ENCODE data around the gene FAM83B.
"Not testable (repeated sequence)": the region's sequence is repeated elsewhere in the genome, so short reads cannot be mapped to it uniquely, and the experiment has no call there.

Gene FAM83B

DNA sequence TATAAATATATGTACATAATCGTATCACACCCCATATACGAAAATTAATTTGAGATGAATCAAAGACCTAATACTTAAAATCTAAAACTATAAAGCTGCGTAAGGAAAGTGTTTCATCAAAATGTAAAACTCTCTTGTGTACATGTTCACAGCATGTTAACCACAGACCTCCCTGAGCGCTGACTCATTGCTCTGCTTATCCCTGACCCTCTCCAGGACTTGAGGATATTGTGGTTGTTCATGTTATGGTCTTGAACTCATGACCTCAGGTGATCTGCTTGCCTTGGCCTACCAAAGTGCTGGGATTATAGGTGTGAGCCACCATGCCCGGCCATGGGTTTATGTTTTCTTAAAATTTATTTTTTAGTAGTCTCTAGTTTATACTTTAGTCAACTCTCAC is 14.2 kb downstream of the FAM83B start:
- no peak for DNase-seq

DNA sequence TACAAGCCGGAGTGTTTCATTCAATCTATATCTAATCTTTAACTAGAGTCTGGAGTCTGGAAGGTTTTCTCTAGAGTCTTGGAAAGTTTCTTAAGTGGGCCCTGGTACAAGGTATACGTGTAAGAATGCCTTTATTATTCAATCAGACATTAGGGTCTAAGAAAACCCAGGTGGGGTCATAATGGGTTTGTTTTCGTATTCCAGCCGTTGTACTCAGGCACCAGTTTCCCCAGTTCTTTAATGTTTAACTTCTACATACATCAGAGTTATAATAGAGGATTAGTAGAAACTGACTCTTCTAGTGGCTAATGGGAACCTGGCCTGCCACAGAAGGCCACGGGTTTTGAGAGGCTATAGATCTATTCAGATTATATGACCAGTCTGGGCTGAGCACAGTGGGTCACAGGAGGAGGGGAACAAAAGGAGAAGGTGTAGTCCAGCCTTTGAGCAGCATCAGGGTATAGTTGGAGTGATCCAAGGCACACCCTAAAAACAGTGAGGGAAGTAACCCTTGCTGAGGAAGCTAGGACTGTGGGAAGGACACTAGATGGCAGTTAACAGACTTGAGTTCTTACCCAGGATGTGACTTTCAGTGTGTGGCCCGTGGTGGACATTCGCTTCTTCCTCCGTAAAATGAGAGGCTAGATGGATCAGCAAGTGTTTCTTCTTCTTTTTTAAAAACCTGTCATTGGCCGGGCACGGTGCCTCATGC is 15.5 kb downstream of the FAM83B start:
- no peak for DNase-seq

DNA sequence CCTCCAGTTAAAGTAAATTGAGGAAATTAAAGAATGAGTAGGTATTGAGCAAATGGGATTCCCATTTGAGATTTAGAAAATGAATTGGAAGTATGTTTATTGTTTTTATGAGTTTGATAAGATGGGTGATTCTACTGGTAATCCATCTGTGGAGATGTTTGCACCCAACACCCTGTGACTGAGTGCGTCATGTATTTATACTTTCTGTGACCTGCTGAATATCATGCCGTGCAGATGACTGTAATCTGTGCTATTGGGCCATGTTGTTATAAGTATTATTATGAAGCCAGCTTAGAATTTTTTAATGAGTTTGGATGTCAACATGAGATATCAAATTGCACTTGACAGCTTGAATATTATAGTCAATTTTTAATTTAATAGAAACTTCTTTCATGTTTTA is 17.7 kb downstream of the FAM83B start:
- DNase-seq, result no peak

DNA sequence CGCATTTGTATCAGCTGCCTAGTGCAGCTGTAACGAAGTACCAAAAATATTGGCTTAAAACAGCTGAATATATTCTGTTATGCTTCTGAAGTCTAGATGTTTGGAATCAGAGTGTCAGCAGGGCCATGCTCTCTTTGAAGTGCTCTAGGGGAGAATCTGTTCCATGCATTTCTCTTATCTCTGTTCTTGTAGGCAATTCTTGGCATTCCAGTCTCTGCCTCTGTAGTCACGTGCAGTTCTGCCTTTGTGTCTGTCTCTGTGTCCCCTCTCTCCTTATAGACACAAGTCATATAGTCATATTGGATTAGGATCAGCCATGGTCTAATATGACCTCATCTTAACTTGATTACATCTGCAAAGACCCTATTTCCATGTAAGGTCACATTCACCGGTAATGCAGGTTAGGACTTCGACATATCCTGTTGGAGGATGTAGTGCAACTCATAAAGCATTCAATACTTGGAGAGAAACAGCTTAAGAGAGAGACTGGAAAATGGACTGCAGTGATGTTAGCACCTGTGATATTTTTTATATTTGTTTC is 18.6 kb downstream of the FAM83B start:
- no peak for DNase-seq

- DNase-seq, result no peak
Observed at GRCh38 chr6:54868556-54868955, 22.0 kb downstream of the FAM83B start.

- DNase-seq, result no peak
Observed at GRCh38 chr6:54873599-54873998, 27.0 kb downstream of the FAM83B start.

DNA sequence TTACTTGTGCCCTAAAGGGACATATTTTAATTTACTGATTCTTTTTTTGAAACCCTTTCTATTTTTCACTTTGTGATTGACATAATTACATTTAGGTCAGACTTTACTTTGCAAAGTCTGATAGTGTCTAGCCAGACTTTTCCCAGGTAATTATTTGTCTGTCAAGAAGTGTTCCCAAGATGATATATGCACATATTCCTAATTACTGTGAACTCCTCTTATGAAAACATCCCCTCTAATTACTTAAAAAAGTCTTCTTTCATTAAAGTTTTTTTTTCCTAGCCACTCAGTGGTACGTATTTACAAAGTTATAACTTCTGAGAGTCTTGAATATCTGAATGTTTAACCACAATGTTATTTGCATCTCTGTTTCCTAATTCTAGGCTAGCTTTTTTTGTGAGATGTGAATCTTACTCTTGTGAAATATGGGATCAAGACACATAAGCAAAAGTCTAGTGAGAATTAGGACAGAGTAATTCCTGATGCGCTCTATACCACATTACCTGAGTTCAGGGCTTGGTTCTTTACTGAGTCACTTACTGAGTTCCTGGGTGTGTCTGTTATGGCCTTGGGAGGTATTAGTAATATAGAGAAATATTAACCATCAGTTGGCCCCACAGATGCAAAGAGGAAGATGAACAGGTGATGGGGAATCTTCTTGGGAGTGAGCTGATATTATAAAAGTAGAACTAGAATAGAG is 27.9 kb downstream of the FAM83B start:
- DNase-seq, result no peak

- no peak for DNase-seq
Observed at GRCh38 chr6:54875539-54875938, 29.0 kb downstream of the FAM83B start.

DNA sequence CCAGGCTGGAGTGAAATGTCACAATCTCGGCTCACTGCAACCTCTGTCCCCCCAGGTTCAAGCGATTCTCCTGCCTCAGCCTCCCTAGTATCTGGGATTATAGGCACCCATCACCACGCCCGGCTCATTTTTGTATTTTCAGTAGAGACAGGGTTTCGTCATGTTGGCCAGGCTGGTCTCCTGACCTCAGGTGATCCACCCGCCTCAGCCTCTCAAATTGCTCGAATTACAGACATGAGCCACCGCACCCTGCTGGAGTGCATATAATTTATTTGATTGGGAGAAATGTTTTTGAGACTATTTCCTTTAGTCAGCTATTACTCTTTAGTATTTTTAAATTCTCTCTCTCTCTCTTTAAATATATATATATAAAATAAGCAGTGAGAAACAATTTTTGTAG is 29.8 kb downstream of the FAM83B start:
- DNase-seq, result no peak

DNA sequence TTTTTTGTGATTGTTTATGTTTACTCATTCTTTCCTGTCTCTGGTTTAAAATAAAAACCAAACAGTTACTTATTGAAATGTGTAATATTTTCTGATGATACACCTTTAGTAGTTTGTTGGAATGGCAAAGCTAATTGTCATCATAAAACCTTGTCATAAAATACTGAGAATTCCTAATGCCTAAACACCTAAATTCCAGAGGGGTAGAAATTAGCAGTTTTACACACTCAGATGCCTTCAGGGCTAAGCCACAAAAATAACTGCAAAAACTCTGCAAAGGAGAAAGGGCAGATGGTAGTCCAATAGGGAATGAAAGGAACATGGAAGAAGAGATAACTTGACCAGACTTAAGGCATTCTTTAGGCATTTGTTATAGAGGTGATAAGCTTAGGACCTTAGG is 30.3 kb downstream of the FAM83B start:
- no peak for DNase-seq

GRCh38 chr6:54877713-54878317 is 31.2 kb downstream of the FAM83B start:
- no peak for DNase-seq

- no peak for DNase-seq
Observed at GRCh38 chr6:54878718-54879117, 32.1 kb downstream of the FAM83B start.

- no peak for DNase-seq
Observed at GRCh38 chr6:54879188-54879985, 32.8 kb downstream of the FAM83B start.

- no peak for DNase-seq
Observed at GRCh38 chr6:54881067-54881730, 34.6 kb downstream of the FAM83B start.

DNA sequence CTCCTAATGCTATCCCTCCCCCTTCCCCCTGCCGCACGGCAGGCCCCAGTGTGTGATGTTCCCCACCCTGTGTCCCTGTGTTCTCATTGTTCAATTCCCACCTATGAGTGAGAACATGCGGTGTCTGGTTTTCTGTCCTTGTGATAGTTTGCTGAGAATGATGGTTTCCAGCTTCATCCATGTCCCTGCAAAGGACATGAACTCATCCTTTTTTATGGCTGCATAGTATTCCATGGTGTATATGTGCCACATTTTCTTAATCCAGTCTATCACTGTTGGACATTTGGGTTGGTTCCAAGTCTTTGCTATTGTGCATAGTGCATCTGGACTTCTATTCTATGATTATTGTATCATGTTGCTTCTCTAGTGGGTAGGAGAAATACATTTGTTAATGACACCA is 35.3 kb downstream of the FAM83B start:
- not testable (repeated sequence) for DNase-seq

DNA sequence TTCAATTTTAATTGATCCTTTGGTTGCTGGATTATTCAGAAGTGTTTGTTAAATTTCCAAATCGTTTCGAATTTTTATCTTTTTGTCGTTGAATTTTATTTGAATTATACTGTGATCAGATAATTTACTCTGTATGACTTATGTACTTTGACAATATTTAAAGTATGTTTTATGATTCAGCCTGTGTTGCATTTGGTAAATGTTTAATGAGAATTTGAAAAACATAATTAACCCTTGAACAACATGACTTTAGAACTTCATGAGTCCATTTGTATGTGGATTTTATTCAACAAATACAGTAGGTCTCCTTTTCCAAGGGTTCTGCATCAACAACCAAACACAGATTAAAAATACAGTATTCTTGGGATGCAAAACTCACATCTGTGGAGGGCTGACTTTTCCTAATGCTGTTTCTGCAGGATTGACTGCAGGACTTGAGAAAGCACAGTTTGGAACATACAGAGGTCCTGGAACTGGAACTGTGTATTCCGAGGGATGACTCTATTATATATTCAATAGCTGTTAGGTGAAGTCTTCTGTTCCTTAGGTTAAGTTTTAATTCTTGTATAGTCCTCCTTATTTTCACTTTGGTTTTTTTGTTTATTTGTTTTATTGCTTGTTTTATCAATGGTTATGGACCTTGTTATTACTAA is 40.5 kb downstream of the FAM83B start:
- no peak for DNase-seq

GRCh38 chr6:54891536-54891935 is 45.0 kb downstream of the FAM83B start:
- DNase-seq, result no peak

DNA sequence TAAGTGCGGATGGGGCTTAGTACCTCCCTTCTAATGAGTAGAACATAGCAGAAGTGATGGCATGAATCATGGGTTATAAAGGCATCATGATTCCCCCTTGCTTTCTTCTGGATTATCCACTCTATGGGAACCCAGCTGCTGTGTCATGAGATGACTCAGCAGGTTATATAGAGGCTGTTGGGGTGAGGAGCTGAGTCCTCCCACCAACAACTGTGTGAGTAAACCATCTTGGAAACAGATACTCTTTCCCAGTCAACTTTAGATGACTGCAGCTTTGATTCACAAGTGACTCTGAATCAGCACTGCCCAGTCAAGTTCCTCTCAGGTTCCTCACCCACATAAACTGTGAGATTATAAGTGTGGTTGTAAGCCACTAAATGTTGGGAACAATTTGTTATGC is 46.3 kb downstream of the FAM83B start:
- no peak for DNase-seq

- DNase-seq, result no peak
Observed at GRCh38 chr6:54893818-54894217, 47.2 kb downstream of the FAM83B start.

DNA sequence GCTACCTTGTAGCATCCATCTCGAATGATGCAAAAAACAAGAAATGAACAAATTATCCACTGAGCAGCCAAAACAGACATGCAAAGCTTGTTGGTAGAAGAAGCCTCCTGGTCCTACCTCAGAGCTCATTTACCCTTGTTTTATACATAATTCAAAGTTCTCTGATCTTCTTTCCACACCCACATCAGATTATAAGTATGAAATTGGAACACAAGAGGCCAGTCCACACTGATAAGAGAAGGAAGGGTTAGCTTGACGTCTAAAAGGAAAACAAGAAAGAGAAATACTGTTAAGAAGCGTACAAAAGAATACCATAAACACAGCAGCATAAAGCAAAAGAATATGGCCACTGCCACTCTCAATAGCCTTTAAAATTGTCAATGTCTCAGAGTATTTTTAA is 49.7 kb downstream of the FAM83B start:
- no peak for DNase-seq

DNA sequence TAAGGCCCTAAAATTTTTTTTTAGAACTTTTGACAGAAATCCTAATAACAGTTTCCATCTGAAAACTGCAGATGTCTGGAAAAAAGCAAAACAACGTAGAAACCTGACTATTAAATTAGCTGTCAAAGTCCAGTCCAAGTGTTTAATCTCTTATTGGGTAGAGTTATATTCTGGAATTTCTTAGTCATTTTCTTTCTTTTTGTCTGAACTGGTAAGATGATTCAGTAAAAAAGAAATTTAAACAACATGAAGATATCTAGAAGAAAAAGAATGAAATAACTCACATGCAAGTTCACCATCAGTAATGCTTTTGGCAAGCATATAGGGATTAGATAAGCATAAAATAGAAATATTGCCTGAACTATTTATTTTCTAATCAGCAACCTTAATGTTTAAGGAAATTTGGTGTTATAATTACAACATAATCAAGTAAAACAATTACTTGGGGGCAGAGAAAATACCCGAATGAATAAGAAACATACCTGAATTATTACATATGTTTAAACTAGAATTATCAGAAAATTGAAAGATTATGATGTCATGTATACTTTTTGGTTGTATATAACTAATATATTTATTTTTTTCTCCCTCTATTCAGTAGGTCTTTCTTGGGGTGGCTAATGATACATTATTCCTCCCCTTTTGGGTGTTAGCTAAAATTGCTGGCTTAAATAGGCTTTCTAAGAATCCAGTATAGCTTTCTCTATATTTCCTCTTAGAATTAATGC is 51.1 kb downstream of the FAM83B start:
- no peak for DNase-seq

All from MV-4-11 (cell line).